SK-N-SH treated with all-trans-retinoic acid at 6 μM for 48 hours (cell line): ENCODE results near the gene GOLGA3.

Source experiments
- ARNTL ChIP-seq: fragments of 450-650 bp; formaldehyde crosslinking; IDR thresholded peaks from 2 replicates; pipeline ENCODE4 v1.5.0; 2020; ENCODE audit warnings: low read depth, mild to moderate bottlenecking, moderate library complexity, borderline replicate concordance
- CREB5 ChIP-seq: fragments of 250-450 bp; sonication (Bioruptor Pico); IDR thresholded peaks from 2 replicates; pipeline ENCODE4 v1.5.1; 2020; ENCODE audit warnings: low read depth, mild to moderate bottlenecking, moderate library complexity
- CSDC2 ChIP-seq: fragments of 250-450 bp; sonication (Bioruptor Pico); IDR thresholded peaks from 2 replicates; pipeline ENCODE4 v1.5.0; 2020; ENCODE audit warnings: mild to moderate bottlenecking, moderate library complexity
- ESRRG ChIP-seq: fragments of 250-450 bp; sonication (Bioruptor Pico); IDR thresholded peaks from 2 replicates; pipeline ENCODE4 v1.6.1; 2021; ENCODE audit warnings: mild to moderate bottlenecking
- PATZ1 ChIP-seq: fragments of 250-450 bp; sonication (Bioruptor Pico); IDR thresholded peaks from 2 replicates; pipeline ENCODE4 v1.8.0; 2020; ENCODE audit warnings: mild to moderate bottlenecking, moderate library complexity, borderline replicate concordance
- RARB ChIP-seq: fragments of 250-450 bp; sonication (Bioruptor Pico); IDR thresholded peaks from 2 replicates; pipeline ENCODE4 v1.8.0; 2021; ENCODE audit warnings: mild to moderate bottlenecking, moderate library complexity
- ZFP3 ChIP-seq: fragments of 250-450 bp; sonication (Bioruptor Pico); IDR thresholded peaks from 2 replicates; pipeline ENCODE4 v1.5.0; 2020; ENCODE audit warnings: mild to moderate bottlenecking, moderate library complexity
- ZFP30 ChIP-seq: fragments of 450-650 bp; formaldehyde crosslinking; IDR thresholded peaks from 2 replicates; pipeline ENCODE4 v1.5.0; 2022; ENCODE audit warnings: mild to moderate bottlenecking, moderate library complexity

GRCh38 chr12:132779781-132780353 is 48.8 kb downstream of the GOLGA3 start:
- TF ChIP-seq ZFP3 (CRISPR knock-in tag) (no peak), ESRRG (CRISPR knock-in tag) (no peak), CREB5 (CRISPR knock-in tag) (no peak), PATZ1 (CRISPR knock-in tag) (no peak), CSDC2 (CRISPR knock-in tag) (no peak), ARNTL (no peak), ZFP30 (CRISPR knock-in tag) (no peak), RARB (CRISPR knock-in tag) (no peak)
